Measurements from ENCODE around the gene SNU13.
"Not testable (repeated sequence)": the region's sequence is repeated elsewhere in the genome, so short reads cannot be mapped to it uniquely, and the experiment has no call there.

Gene SNU13

GRCh38 chr22:41638748-41639147 lies 49.9 kb downstream of the SNU13 start:
- DNase-seq, result no peak

GRCh38 chr22:41638124-41638523 lies 50.5 kb downstream of the SNU13 start:
- DNase-seq, result no peak

- not testable (repeated sequence) for DNase-seq
These were observed 51.0 kb downstream of the SNU13 start for GRCh38 chr22:41637623-41638022.

- no peak for DNase-seq
These were observed 52.2 kb downstream of the SNU13 start for GRCh38 chr22:41636467-41636866.

GRCh38 chr22:41634610-41635009 lies 54.1 kb downstream of the SNU13 start:
- not testable (repeated sequence) for DNase-seq

- not testable (repeated sequence) for DNase-seq
These were observed 57.1 kb downstream of the SNU13 start for GRCh38 chr22:41631615-41632014.

GRCh38 chr22:41631115-41631514 lies 57.6 kb downstream of the SNU13 start:
- not testable (repeated sequence) for DNase-seq

- no peak for DNase-seq
These were observed 63.1 kb downstream of the SNU13 start for GRCh38 chr22:41625577-41625976.
